Liver (tissue), 9 donors: Measurements from ENCODE around the gene HSPB3. TPM values are rescaled to one million over a fixed set of nuclear protein-coding genes. Genes with fewer than 3 reads are reported as not detected.

Experiments
- DNase-seq: peaks from one replicate; pipeline ENCODE4 v3.0.0-alpha.2; 2017; ENCODE audit warnings: low spot score
- H3K27ac ChIP-seq, 2 donors: one replicate each; pipeline ENCODE4 v1.7.0; 2013; ENCODE audit warnings: inconsistent platforms in 2 of 2, low read length in 2 of 2, control low read depth in 1 of 2, low read depth in 1 of 2, mild to moderate bottlenecking in 1 of 2
- H3K27me3 ChIP-seq, 4 donors: one replicate each; pipeline versions ENCODE4 v1.6.1 to v1.7.0; 2013; ENCODE audit warnings: low read length in 3 of 4, inconsistent platforms in 1 of 4, mild to moderate bottlenecking in 1 of 4, moderate library complexity in 1 of 4; ENCODE audit not compliant: control insufficient read depth in 4 of 4, insufficient read depth in 4 of 4
- H3K36me3 ChIP-seq, 4 donors: one replicate each; pipeline versions ENCODE4 v1.6.1 to v1.7.0; 2013; ENCODE audit warnings: low read length in 3 of 4, mild to moderate bottlenecking in 3 of 4, low read depth in 1 of 4, moderate library complexity in 1 of 4; ENCODE audit not compliant: control insufficient read depth in 4 of 4, insufficient read depth in 3 of 4
- H3K4me1 ChIP-seq, 4 donors: one replicate each; pipeline versions ENCODE4 v1.6.1 to v1.7.0; 2013; ENCODE audit warnings: low read length in 3 of 4, mild to moderate bottlenecking in 3 of 4, moderate library complexity in 1 of 4; ENCODE audit not compliant: control insufficient read depth in 4 of 4, insufficient read depth in 4 of 4
- H3K4me3 ChIP-seq, 3 donors: one replicate each; pipeline versions ENCODE4 v1.6.1 to v1.7.0; 2013; ENCODE audit warnings: low read length in 3 of 3, control low read depth in 1 of 3, low read depth in 1 of 3, mild to moderate bottlenecking in 1 of 3
- H3K9ac ChIP-seq, 2 donors: one replicate each; pipeline ENCODE4 v1.7.0; 2013; ENCODE audit warnings: low read length in 2 of 2, mild to moderate bottlenecking in 2 of 2, moderate library complexity in 2 of 2, control low read depth in 1 of 2, low read depth in 1 of 2
- H3K9me3 ChIP-seq, 4 donors: one replicate each; pipeline versions ENCODE4 v1.6.1 to v1.7.0; 2013; ENCODE audit warnings: low read length in 3 of 4; ENCODE audit not compliant: control insufficient read depth in 4 of 4
- EGR1 ChIP-seq, 2 donors: IDR thresholded peaks; 2 replicates each; pipeline ENCODE4 v1.6.1; 2016 to 2018; ENCODE audit warnings: antibody characterized with exemption in 2 of 2, low read depth in 2 of 2
- FOXA1 ChIP-seq: IDR thresholded peaks from 2 replicates; pipeline ENCODE4 v1.6.1; 2016; ENCODE audit warnings: antibody characterized with exemption
- FOXA2 ChIP-seq: IDR thresholded peaks from 2 replicates; pipeline ENCODE4 v1.6.1; 2016; ENCODE audit warnings: antibody characterized with exemption
- HNF4G ChIP-seq: IDR thresholded peaks from 2 replicates; pipeline ENCODE4 v1.6.1; 2016; ENCODE audit warnings: antibody characterized with exemption
- JUND ChIP-seq, 2 donors: IDR thresholded peaks; 2 replicates each; pipeline ENCODE4 v1.6.1; 2016; ENCODE audit warnings: antibody characterized with exemption in 2 of 2
- MAX ChIP-seq: IDR thresholded peaks from 2 replicates; pipeline ENCODE4 v1.6.1; 2016; ENCODE audit warnings: antibody characterized with exemption
- RXRA ChIP-seq, 2 donors: IDR thresholded peaks; 2 replicates each; pipeline ENCODE4 v1.6.1; 2017 to 2018; ENCODE audit warnings: antibody characterized with exemption in 2 of 2, mild to moderate bottlenecking in 1 of 2
- SP1 ChIP-seq: IDR thresholded peaks from 2 replicates; pipeline ENCODE4 v1.6.1; 2018; ENCODE audit warnings: antibody characterized with exemption, mild to moderate bottlenecking
- TAF1 ChIP-seq: conservative IDR thresholded peaks from 2 replicates; pipeline ENCODE4 v1.6.1; 2016; ENCODE audit warnings: antibody characterized with exemption, mild to moderate bottlenecking
- YY1 ChIP-seq: IDR thresholded peaks from 2 replicates; pipeline ENCODE4 v1.6.1; 2016; ENCODE audit warnings: antibody characterized with exemption, mild to moderate bottlenecking
- ZBTB33 ChIP-seq: IDR thresholded peaks from 2 replicates; pipeline ENCODE4 v1.6.1; 2016; ENCODE audit warnings: antibody characterized with exemption
- WGBS: extraction: QIAGEN DNeasy Blood & Tissue Kit; methylation state at CpG from one replicate; pipeline ENCODE4 v1.1.7; 2013; 5-methylcytosine and 5-hydroxymethylcytosine counted together
- polyA plus RNA-seq, 2 donors: library from polyadenylated mRNA; stranded (reverse) in 1 of 2; unstranded in 1 of 2; fragments of 200-250 nt in 1 of 2; fragments of >200 nt in 1 of 2; fragmentation: Nextera tagmentation in 1 of 2; extraction: Ambion mirVana in 1 of 2; gene quantifications; one replicate each; pipeline versions ENCODE4 v1.2.1 to v1.2.3, GENCODE V29; 2013 to 2015
- total RNA-seq, 2 donors: library from RNA; depleted of rRNA; stranded (reverse); fragments of >200 nt; gene quantifications; one replicate each; pipeline ENCODE4 v1.2.3, GENCODE V29; 2014
- TF ChIP-seq, protein P1 (sequence below): IDR thresholded peaks from 2 replicates; pipeline ENCODE4 v1.6.1; 2016; ENCODE audit warnings: antibody characterized with exemption, mild to moderate bottlenecking
- TF ChIP-seq, protein P2 (sequence below): IDR thresholded peaks from 2 replicates; pipeline ENCODE4 v1.6.1; 2016; ENCODE audit warnings: antibody characterized with exemption
- donor health status: healthy.
- donor health status: healthy.
- donor health status: healthy.
- donor health status: healthy.
- donor health status: healthy.

The HSPB3 gene
- total and polyA plus RNA-seq, 4 donors = 0.17 TPM; not detected in 3

- Histone ChIP-seq H3K27me3 (no peaks in the 10 kb centered on the region), H3K36me3 (no peaks in the 10 kb centered on the region), H3K4me1 (no peaks in the 10 kb centered on the region), H3K4me3 (no peak overlapping the region), H3K9me3 (no peaks in the 10 kb centered on the region), H3K27ac (no peak overlapping the region), H3K9ac (no peak overlapping the region)
- no peak for DNase-seq
- WGBS = 94% methylated on average over 2 of the region's 2 CpGs
- no peak for TF ChIP-seq FOXA1
- TF ChIP-seq YY1 = no peak
- no peak for TF ChIP-seq HNF4G
- TF ChIP-seq, protein P1, sequence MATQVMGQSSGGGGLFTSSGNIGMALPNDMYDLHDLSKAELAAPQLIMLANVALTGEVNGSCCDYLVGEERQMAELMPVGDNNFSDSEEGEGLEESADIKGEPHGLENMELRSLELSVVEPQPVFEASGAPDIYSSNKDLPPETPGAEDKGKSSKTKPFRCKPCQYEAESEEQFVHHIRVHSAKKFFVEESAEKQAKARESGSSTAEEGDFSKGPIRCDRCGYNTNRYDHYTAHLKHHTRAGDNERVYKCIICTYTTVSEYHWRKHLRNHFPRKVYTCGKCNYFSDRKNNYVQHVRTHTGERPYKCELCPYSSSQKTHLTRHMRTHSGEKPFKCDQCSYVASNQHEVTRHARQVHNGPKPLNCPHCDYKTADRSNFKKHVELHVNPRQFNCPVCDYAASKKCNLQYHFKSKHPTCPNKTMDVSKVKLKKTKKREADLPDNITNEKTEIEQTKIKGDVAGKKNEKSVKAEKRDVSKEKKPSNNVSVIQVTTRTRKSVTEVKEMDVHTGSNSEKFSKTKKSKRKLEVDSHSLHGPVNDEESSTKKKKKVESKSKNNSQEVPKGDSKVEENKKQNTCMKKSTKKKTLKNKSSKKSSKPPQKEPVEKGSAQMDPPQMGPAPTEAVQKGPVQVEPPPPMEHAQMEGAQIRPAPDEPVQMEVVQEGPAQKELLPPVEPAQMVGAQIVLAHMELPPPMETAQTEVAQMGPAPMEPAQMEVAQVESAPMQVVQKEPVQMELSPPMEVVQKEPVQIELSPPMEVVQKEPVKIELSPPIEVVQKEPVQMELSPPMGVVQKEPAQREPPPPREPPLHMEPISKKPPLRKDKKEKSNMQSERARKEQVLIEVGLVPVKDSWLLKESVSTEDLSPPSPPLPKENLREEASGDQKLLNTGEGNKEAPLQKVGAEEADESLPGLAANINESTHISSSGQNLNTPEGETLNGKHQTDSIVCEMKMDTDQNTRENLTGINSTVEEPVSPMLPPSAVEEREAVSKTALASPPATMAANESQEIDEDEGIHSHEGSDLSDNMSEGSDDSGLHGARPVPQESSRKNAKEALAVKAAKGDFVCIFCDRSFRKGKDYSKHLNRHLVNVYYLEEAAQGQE = no peak
- TF ChIP-seq FOXA2 = no peak
- no peak for TF ChIP-seq JUND (IDR thresholded peaks at IDR 0.05)
- no peak for TF ChIP-seq TAF1
- no peak for TF ChIP-seq SP1
Measured at GRCh38 chr5:54412913-54413312, 42.6 kb upstream of the HSPB3 start.

DNA sequence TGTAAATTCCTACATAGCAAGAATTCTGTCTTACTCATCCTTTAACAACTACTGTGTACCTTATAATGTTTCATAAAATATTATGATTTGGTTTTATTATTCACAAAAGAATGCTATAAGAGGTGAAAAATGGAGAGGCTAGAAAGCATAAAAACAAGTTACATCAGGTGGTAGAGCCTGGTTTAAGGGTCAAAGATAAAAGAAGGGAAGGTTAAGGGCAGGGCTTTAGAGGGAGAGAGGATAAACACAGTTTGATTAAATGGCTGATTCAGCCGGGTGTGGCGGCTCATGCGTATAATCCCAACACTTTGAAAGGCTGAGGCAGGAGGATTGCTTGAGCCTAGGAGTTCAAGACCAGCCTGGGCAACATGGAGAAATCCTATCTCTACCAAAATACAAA lies 40.4 kb upstream of the HSPB3 start:
- no peaks in the 10 kb centered on the region for H3K9me3 ChIP-seq
- no peaks in the 10 kb centered on the region for H3K36me3 ChIP-seq
- H3K4me3 ChIP-seq = no peak overlapping the region
- peaks cover 0 to 3% (median 0%) of the 10 kb centered on the region in 4 donors for H3K4me1 ChIP-seq
- DNase-seq = no peak
- no peaks in the 10 kb centered on the region for H3K27me3 ChIP-seq
- 84% methylated on average over 3 of the region's 3 CpGs for WGBS
- H3K9ac ChIP-seq = no peak overlapping the region
- H3K27ac ChIP-seq = no peak overlapping the region
- no peak for TF ChIP-seq EGR1 (IDR thresholded peaks at IDR 0.05; ENCODE audit: low read depth in 2 of 2)

DNA sequence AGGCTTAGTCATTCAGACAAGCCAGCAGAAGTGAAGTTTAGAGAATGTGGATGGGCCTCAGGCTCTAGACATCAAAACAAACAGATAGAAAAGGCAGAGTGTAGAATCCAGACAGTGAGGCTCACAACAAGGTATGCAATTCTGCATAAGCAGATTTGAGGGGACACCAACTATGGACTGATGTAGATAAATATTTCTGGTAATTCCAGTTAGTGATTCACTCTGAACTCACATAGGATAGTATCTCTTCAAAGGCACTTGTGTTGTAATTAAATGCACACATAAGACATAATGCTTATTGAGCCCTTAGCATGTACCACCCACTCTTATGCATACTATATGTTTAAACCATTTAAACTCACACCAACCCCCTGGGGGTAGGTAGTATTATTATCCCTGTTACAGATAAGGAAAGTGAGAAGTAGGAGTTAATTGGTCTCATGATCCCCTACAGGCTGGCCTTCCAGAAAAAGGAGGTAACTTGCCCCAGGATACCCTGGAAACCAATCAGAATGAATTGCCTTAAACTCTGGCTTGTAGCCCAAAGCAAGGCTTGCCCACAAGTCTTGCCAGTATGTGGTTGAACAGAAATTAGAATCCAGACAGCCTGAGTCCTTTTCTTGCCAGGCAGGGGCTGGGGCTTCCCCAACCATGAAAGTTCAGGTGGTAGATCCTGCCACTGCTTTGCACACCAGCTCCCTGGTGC lies 39.5 kb upstream of the HSPB3 start:
- Histone ChIP-seq H3K27ac (no peak overlapping the region), H3K36me3 (no peaks in the 10 kb centered on the region), H3K9ac (no peak overlapping the region), H3K27me3 (no peaks in the 10 kb centered on the region), H3K4me1 (peaks cover 0 to 3% (median 0%) of the 10 kb centered on the region in 4 donors), H3K4me3 (no peak overlapping the region), H3K9me3 (no peaks in the 10 kb centered on the region)
- DNase-seq = no peak
- TF ChIP-seq TAF1 (no peak), RXRA (IDR thresholded peaks at IDR 0.05) (no peak), MAX (no peak), ZBTB33 (no peak)
- TF ChIP-seq, protein P1 = no peak
- TF ChIP-seq, protein P2, sequence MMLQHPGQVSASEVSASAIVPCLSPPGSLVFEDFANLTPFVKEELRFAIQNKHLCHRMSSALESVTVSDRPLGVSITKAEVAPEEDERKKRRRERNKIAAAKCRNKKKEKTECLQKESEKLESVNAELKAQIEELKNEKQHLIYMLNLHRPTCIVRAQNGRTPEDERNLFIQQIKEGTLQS = no peak
